Transverse colon (tissue), 3 donors: ENCODE results near the gene ARHGAP22.

Experiments
- CTCF ChIP-seq, 5 experiments: fragments of 200-600 bp in 3 of 5; fragments of 450-650 bp in 2 of 5; sonication (generic) in 3 of 5; IDR thresholded peaks; 1 replicate in 2 of 5; 2 replicates in 3 of 5; pipeline ENCODE4 v1.5.1; 2016 to 2017; ENCODE audit warnings: antibody characterized with exemption in 5 of 5, inconsistent platforms in 3 of 5, mild to moderate bottlenecking in 2 of 5, moderate library complexity in 1 of 5
- EP300 ChIP-seq: sonication (generic); formaldehyde crosslinking; IDR thresholded peaks from one replicate; pipeline ENCODE4 v1.6.1; 2017; ENCODE audit warnings: antibody characterized with exemption, low read depth

- TF ChIP-seq CTCF (IDR thresholded peaks at IDR 0.05) (no peak), EP300 (no peak)
Observed at GRCh38 chr10:48442090-48442808, 162.6 kb downstream of the ARHGAP22 start.
